ENCODE data around the gene C1GALT1. TPM values are rescaled to one million over a fixed set of nuclear protein-coding genes. Genes with fewer than 3 reads are reported as not detected.
"Not testable (repeated sequence)": the region's sequence is repeated elsewhere in the genome, so short reads cannot be mapped to it uniquely, and the experiment has no call there.

Gene C1GALT1
- total RNA-seq, 1 donor from 2014 or later: 48.8 TPM

- Mint-ChIP-seq H3K27me3 (no peaks in the 10 kb centered on the region), H3K4me1 (ENCODE audit: unreplicated experiment) (no peaks in the 10 kb centered on the region), H3K9me3 (peaks cover 9% of the 10 kb centered on the region), H3K36me3 (no peaks in the 10 kb centered on the region), H3K27ac (no peak overlapping the region), H3K4me3 (no peak overlapping the region)
- DNase-seq (ENCODE audit: extremely low spot score, unreplicated experiment): no peak
- TF ChIP-seq CTCF (conservative IDR thresholded peaks at IDR 0.05): no peak
Observed at GRCh38 chr7:7152315-7152714, 30.0 kb upstream of the C1GALT1 start.

- H3K27ac Mint-ChIP-seq: not testable (repeated sequence)
Observed at GRCh38 chr7:7154355-7154754, 28.0 kb upstream of the C1GALT1 start.

GRCh38 chr7:7156663-7157062, 25.7 kb upstream of the C1GALT1 start:
- Mint-ChIP-seq H3K27ac (no peak overlapping the region), H3K4me3 (no peak overlapping the region), H3K9me3 (peaks cover 9% of the 10 kb centered on the region), H3K36me3 (no peaks in the 10 kb centered on the region), H3K27me3 (no peaks in the 10 kb centered on the region), H3K4me1 (ENCODE audit: unreplicated experiment) (no peaks in the 10 kb centered on the region)
- no peak for DNase-seq (ENCODE audit: extremely low spot score, unreplicated experiment)
- TF ChIP-seq CTCF (conservative IDR thresholded peaks at IDR 0.05): no peak

More at GRCh38 chr7:7154355-7154754, 28.0 kb upstream of the C1GALT1 start:
- not testable (repeated sequence) for DNase-seq (ENCODE audit: extremely low spot score, unreplicated experiment); H3K9me3 Mint-ChIP-seq; H3K27me3 Mint-ChIP-seq; H3K4me1 Mint-ChIP-seq (ENCODE audit: unreplicated experiment); H3K36me3 Mint-ChIP-seq; H3K4me3 Mint-ChIP-seq

GRCh38 chr7:7157177-7157886, 25.0 kb upstream of the C1GALT1 start:
- no peaks in the 10 kb centered on the region for H3K27me3 Mint-ChIP-seq
- no peak for DNase-seq (ENCODE audit: extremely low spot score, unreplicated experiment)
- no peaks in the 10 kb centered on the region for H3K4me1 Mint-ChIP-seq (ENCODE audit: unreplicated experiment)
- peaks cover 9% of the 10 kb centered on the region for H3K9me3 Mint-ChIP-seq
- H3K4me3 Mint-ChIP-seq: no peak overlapping the region
- TF ChIP-seq CTCF (conservative IDR thresholded peaks at IDR 0.05): no peak
- H3K36me3 Mint-ChIP-seq: no peaks in the 10 kb centered on the region
- no peak overlapping the region for H3K27ac Mint-ChIP-seq

GRCh38 chr7:7157887-7158271, 24.5 kb upstream of the C1GALT1 start:
- Mint-ChIP-seq H3K27me3 (no peaks in the 10 kb centered on the region), H3K4me3 (no peak overlapping the region), H3K4me1 (ENCODE audit: unreplicated experiment) (no peaks in the 10 kb centered on the region), H3K36me3 (no peaks in the 10 kb centered on the region), H3K9me3 (peaks cover 9% of the 10 kb centered on the region), H3K27ac (no peak overlapping the region)
- TF ChIP-seq CTCF (conservative IDR thresholded peaks at IDR 0.05): no peak
- no peak for DNase-seq (ENCODE audit: extremely low spot score, unreplicated experiment)

- Mint-ChIP-seq H3K4me1 (ENCODE audit: unreplicated experiment) (no peaks in the 10 kb centered on the region), H3K9me3 (peaks cover 8% of the 10 kb centered on the region), H3K27ac (no peak overlapping the region), H3K36me3 (no peaks in the 10 kb centered on the region), H3K27me3 (no peaks in the 10 kb centered on the region), H3K4me3 (no peak overlapping the region)
- TF ChIP-seq CTCF (conservative IDR thresholded peaks at IDR 0.05): no peak
- no peak for DNase-seq (ENCODE audit: extremely low spot score, unreplicated experiment)
Observed at GRCh38 chr7:7159063-7159658, 23.2 kb upstream of the C1GALT1 start.
